Measurements from ENCODE around the gene MRPS26.
"Not testable (repeated sequence)": the region's sequence is repeated elsewhere in the genome, so short reads cannot be mapped to it uniquely, and the experiment has no call there.

MRPS26 gene

GRCh38 chr20:3043322-3043721, 2.5 kb upstream of the MRPS26 start, which contains the start of gene GNRH2:
TSS of gene GNRH2 (plus strand) at chr20:3043622. CDS start at chr20:3044415, 793 bp downstream.
- no peak for DNase-seq

- no peak for DNase-seq
These were observed 1.4 kb upstream of the MRPS26 start for GRCh38 chr20:3044336-3044965.

- peak; percentile 83 for DNase-seq
These were observed 623 bp upstream of the MRPS26 start for GRCh38 chr20:3045042-3045815.

GRCh38 chr20:3046677-3047462, 1.0 kb downstream of the MRPS26 start:
- DNase-seq: no peak

- peak; percentile 15 for DNase-seq
These were observed 1.9 kb downstream of the MRPS26 start for GRCh38 chr20:3047486-3048419.

GRCh38 chr20:3051385-3052019, 5.7 kb downstream of the MRPS26 start:
- no peak for DNase-seq

- no peak for DNase-seq
These were observed 13.6 kb downstream of the MRPS26 start for GRCh38 chr20:3059489-3059888.

GRCh38 chr20:3064119-3064518, 18.3 kb downstream of the MRPS26 start:
- DNase-seq: not testable (repeated sequence)

GRCh38 chr20:3067139-3068014, 21.5 kb downstream of the MRPS26 start:
- DNase-seq: no peak

- DNase-seq: no peak
These were observed 22.2 kb downstream of the MRPS26 start for GRCh38 chr20:3068075-3068474.

GRCh38 chr20:3068986-3069900, 23.4 kb downstream of the MRPS26 start:
- no peak for DNase-seq

GRCh38 chr20:3070725-3071124, 24.9 kb downstream of the MRPS26 start:
- no peak for DNase-seq

GRCh38 chr20:3071266-3071609, 25.4 kb downstream of the MRPS26 start:
- no peak for DNase-seq

- DNase-seq: no peak
These were observed 26.0 kb downstream of the MRPS26 start, which contains the start of gene OXT for GRCh38 chr20:3071610-3072529. TSS of gene OXT (plus strand) at chr20:3071620. CDS start at chr20:3071656, 36 bp downstream.

- no peak for DNase-seq
These were observed 26.8 kb downstream of the MRPS26 start for GRCh38 chr20:3072530-3073250.

GRCh38 chr20:3073251-3073643, 27.4 kb downstream of the MRPS26 start:
- DNase-seq: not testable (repeated sequence)

- DNase-seq: no peak
These were observed 29.0 kb downstream of the MRPS26 start for GRCh38 chr20:3074812-3075211.

GRCh38 chr20:3075315-3075714, 29.5 kb downstream of the MRPS26 start:
- DNase-seq: not testable (repeated sequence)
